Neural cell (in vitro differentiated cells): Measurements from ENCODE around the gene HLCS. TPM values are rescaled to one million over a fixed set of nuclear protein-coding genes. Genes with fewer than 3 reads are reported as not detected.

Experiments
- H2AFZ ChIP-seq: fragments of 200-600, 300-800 bp; sonication (generic), shearing (Covaris generic); 2 replicates; pipeline ENCODE4 v1.6.0; 2014; ENCODE audit warnings: low read depth, mild to moderate bottlenecking, antibody characterized with exemption, low read length, moderate library complexity
- H3F3A ChIP-seq: fragments of 200-600 bp; shearing (Covaris generic); 2 replicates; pipeline ENCODE4 v1.6.1; 2016; ENCODE audit warnings: mild to moderate bottlenecking, moderate library complexity, mixed read lengths, antibody characterized with exemption, low read length; ENCODE audit not compliant: insufficient read depth, poor library complexity, severe bottlenecking
- H3K27ac ChIP-seq: fragments of 200-600, 300-800 bp; sonication (generic), shearing (Covaris generic); 2 replicates; pipeline ENCODE4 v1.5.1; 2014; ENCODE audit warnings: mild to moderate bottlenecking, low read length, moderate library complexity
- H3K27me3 ChIP-seq: fragments of 300-800, 200-600 bp; sonication (generic), shearing (Covaris generic); 2 replicates; pipeline ENCODE4 v1.6.0; 2014; ENCODE audit warnings: mild to moderate bottlenecking, low read depth, low read length, moderate library complexity; ENCODE audit not compliant: insufficient read depth
- H3K36me3 ChIP-seq: fragments of 300-800, 200-600 bp; sonication (generic), shearing (Covaris generic); 2 replicates; pipeline ENCODE4 v1.5.1; 2014; ENCODE audit warnings: mild to moderate bottlenecking, antibody characterized with exemption, low read length, moderate library complexity; ENCODE audit not compliant: insufficient read depth
- H3K4me2 ChIP-seq: fragments of 300-800, 200-600 bp; sonication (generic), shearing (Covaris generic); 2 replicates; pipeline ENCODE4 v1.6.0; 2014; ENCODE audit warnings: mild to moderate bottlenecking, low read length
- H3K4me3 ChIP-seq: fragments of 300-800, 200-600 bp; sonication (generic), shearing (Covaris generic); 2 replicates; pipeline ENCODE4 v1.5.1; 2014; ENCODE audit warnings: mild to moderate bottlenecking, low read length, moderate library complexity
- H3K79me2 ChIP-seq: fragments of 200-600 bp; shearing (Covaris generic); replicated peaks from 2 replicates; pipeline ENCODE4 v1.6.0; 2014; ENCODE audit warnings: mild to moderate bottlenecking, low read length, moderate library complexity; ENCODE audit not compliant: insufficient read depth
- H3K9ac ChIP-seq: fragments of 300-800, 200-600 bp; sonication (generic), shearing (Covaris generic); 2 replicates; pipeline ENCODE4 v1.6.1; 2016; ENCODE audit warnings: mild to moderate bottlenecking, low read length, mixed read lengths
- H3K9me2 ChIP-seq: fragments of 200-600 bp; shearing (Covaris generic); 2 replicates; pipeline ENCODE4 v1.6.1; 2016; ENCODE audit warnings: mild to moderate bottlenecking, low read length, mixed read lengths; ENCODE audit not compliant: insufficient read depth
- H3K9me3 ChIP-seq: fragments of 200-600, 300-800 bp; sonication (generic), shearing (Covaris generic); 2 replicates; pipeline ENCODE4 v1.6.1; 2016; ENCODE audit warnings: mild to moderate bottlenecking, mixed run types, low read length, moderate library complexity, mixed read lengths
- H4K20me1 ChIP-seq: fragments of 200-600 bp; shearing (Covaris generic); 2 replicates; pipeline ENCODE4 v1.6.1; 2016; ENCODE audit warnings: mild to moderate bottlenecking, mixed run types; ENCODE audit not compliant: insufficient read depth
- CTCF ChIP-seq: fragments of 450-650 bp; IDR thresholded peaks from 2 replicates; pipeline ENCODE4 v1.5.1; 2014; ENCODE audit warnings: antibody characterized with exemption, mild to moderate bottlenecking, moderate library complexity; ENCODE audit not compliant: poor library complexity, severe bottlenecking
- EP300 ChIP-seq: fragments of 450-650 bp; conservative IDR thresholded peaks from 2 replicates; pipeline ENCODE4 v1.6.1; 2014; ENCODE audit warnings: antibody characterized with exemption, mild to moderate bottlenecking, moderate library complexity; ENCODE audit not compliant: poor library complexity, severe bottlenecking
- EZH2 ChIP-seq: fragments of 200-600, 300-800 bp; shearing (Covaris generic), sonication (generic); IDR thresholded peaks from 2 replicates; pipeline ENCODE4 v1.6.1; 2014; ENCODE audit warnings: antibody characterized with exemption, low read length, borderline replicate concordance, mild to moderate bottlenecking; ENCODE audit not compliant: insufficient read depth, poor library complexity, severe bottlenecking
- MXI1 ChIP-seq: fragments of 450-650 bp; conservative IDR thresholded peaks from 2 replicates; pipeline ENCODE4 v1.6.1; 2014; ENCODE audit warnings: antibody characterized with exemption, mild to moderate bottlenecking; ENCODE audit not compliant: poor library complexity, severe bottlenecking
- POLR2AphosphoS5 ChIP-seq: IDR thresholded peaks from 2 replicates; pipeline ENCODE4 v1.6.1; 2012
- RAD21 ChIP-seq: fragments of 450-650 bp; conservative IDR thresholded peaks from 2 replicates; pipeline ENCODE4 v1.6.1; 2014; ENCODE audit warnings: antibody characterized with exemption, mild to moderate bottlenecking, moderate library complexity
- REST ChIP-seq: IDR thresholded peaks from 2 replicates; pipeline ENCODE4 v1.6.1; 2012; ENCODE audit warnings: borderline replicate concordance
- SMC3 ChIP-seq: fragments of 450-650 bp; conservative IDR thresholded peaks from 2 replicates; pipeline ENCODE4 v1.6.1; 2014; ENCODE audit warnings: antibody characterized with exemption, mild to moderate bottlenecking, moderate library complexity; ENCODE audit not compliant: poor library complexity
- TAF1 ChIP-seq: IDR thresholded peaks from 2 replicates; pipeline ENCODE4 v1.6.1; 2012; ENCODE audit warnings: low read depth
- polyA plus RNA-seq: library from polyadenylated mRNA; depleted of rRNA; stranded (reverse); fragments of >200 nt; gene quantifications from 2 replicates; pipeline ENCODE4 v1.2.3, GENCODE V29; 2014

The HLCS gene
- polyA plus RNA-seq, 1 donor from 2014 or later: 12.1 TPM

- Histone ChIP-seq H3K9ac (no peak overlapping the region), H3K27ac (no peak overlapping the region), H3K27me3 (peaks cover 31% of the 10 kb centered on the region), H3K4me3 (no peak overlapping the region), H3K9me2 (no peaks in the 10 kb centered on the region), H3F3A (no peaks in the 10 kb centered on the region), H4K20me1 (no peaks in the 10 kb centered on the region), H3K36me3 (no peaks in the 10 kb centered on the region), H3K9me3 (no peaks in the 10 kb centered on the region), H3K4me2 (no peak overlapping the region), H3K79me2 (no peaks in the 10 kb centered on the region), H2AFZ (no peak overlapping the region)
- TF ChIP-seq CTCF: no peak
- no peak for TF ChIP-seq POLR2AphosphoS5
- TF ChIP-seq TAF1: no peak
- no peak for TF ChIP-seq EP300
- no peak for TF ChIP-seq RAD21
- no peak for TF ChIP-seq EZH2
- no peak for TF ChIP-seq SMC3
- no peak for TF ChIP-seq MXI1
- no peak for TF ChIP-seq REST
These were observed 248.5 kb downstream of the HLCS start for GRCh38 chr21:36717976-36718375.

- no peaks in the 10 kb centered on the region for H3K79me2 ChIP-seq
- no peak overlapping the region for H3K4me3 ChIP-seq
- no peaks in the 10 kb centered on the region for H4K20me1 ChIP-seq
- H3K36me3 ChIP-seq: no peaks in the 10 kb centered on the region
- no peak overlapping the region for H3K27ac ChIP-seq
- no peaks in the 10 kb centered on the region for H3K9me2 ChIP-seq
- no peak overlapping the region for H2AFZ ChIP-seq
- no peaks in the 10 kb centered on the region for H3F3A ChIP-seq
- H3K9ac ChIP-seq: no peak overlapping the region
- no peaks in the 10 kb centered on the region for H3K9me3 ChIP-seq
- H3K4me2 ChIP-seq: no peak overlapping the region
- peaks cover 42% of the 10 kb centered on the region for H3K27me3 ChIP-seq
- TF ChIP-seq MXI1 (no peak), TAF1 (no peak), EP300 (no peak), CTCF (no peak), SMC3 (no peak), EZH2 (no peak), RAD21 (no peak)
These were observed 249.6 kb downstream of the HLCS start for GRCh38 chr21:36716836-36717235.
